A549 (cell line): ENCODE results near the gene SEC14L5. TPM values are rescaled to one million over a fixed set of nuclear protein-coding genes. Genes with fewer than 3 reads are reported as not detected.
"Not testable (repeated sequence)": the region's sequence is repeated elsewhere in the genome, so short reads cannot be mapped to it uniquely, and the experiment has no call there.

Source experiments
- ATAC-seq, 2 experiments: fragments of 200-7000 bp in 1 of 2; fragments of >200 bp in 1 of 2; cut with Nextera tagmentation in 1 of 2; cut with Tn5 transposase in 1 of 2; 3 replicates each; pipeline versions ENCODE4 v1.8.0 to v1.9.1; 2018 to 2020; ENCODE audit warnings: mild to moderate bottlenecking in 1 of 2, moderate library complexity in 1 of 2
- CTCF ChIA-PET: fragments of 300-600 bp; sonication (Branson Sonifier 250); formaldehyde crosslinking; extraction: SDS; loops from one replicate; lab custom pipeline; 2021; ENCODE audit warnings: antibody characterized with exemption, inconsistent platforms; lab: Yijun Ruan, JAX
- POLR2A ChIA-PET: fragments of 350-600 bp; formaldehyde crosslinking; extraction: SDS; loops from one replicate; lab custom pipeline; 2021; ENCODE audit warnings: antibody characterized with exemption, inconsistent platforms; lab: Yijun Ruan, JAX
- DNase-seq, 2 experiments: peaks; one replicate each; pipeline versions ENCODE4 v3.0.0 to v3.0.0-alpha.2; 2011 to 2016; ENCODE audit warnings: low read depth in 1 of 2, low spot score in 1 of 2
- FAIRE-seq: peaks from 2 replicates; lab custom pipeline; 2011; peaks lifted over from hg19 to GRCh38; lab: Jason Lieb, UNC
- H3K27ac ChIP-seq, 2 experiments: fragments of >200 bp; sonication (Bioruptor Twin); formaldehyde crosslinking; 3 replicates each; pipeline ENCODE4 v1.5.1; 2016 to 2017
- H3K4me1 ChIP-seq: fragments of >200 bp; sonication (Bioruptor Twin); formaldehyde crosslinking; 3 replicates; pipeline ENCODE4 v1.6.1; 2016
- H3K4me2 ChIP-seq: fragments of >200 bp; sonication (Bioruptor Twin); formaldehyde crosslinking; 3 replicates; pipeline ENCODE4 v1.6.1; 2016
- H3K4me3 ChIP-seq: fragments of >200 bp; sonication (Bioruptor Twin); formaldehyde crosslinking; 3 replicates; pipeline ENCODE4 v1.5.1; 2016
- H3K9me3 ChIP-seq: fragments of >200 bp; sonication (Bioruptor Twin); formaldehyde crosslinking; 3 replicates; pipeline ENCODE4 v1.6.1; 2016
- BHLHE40 ChIP-seq: IDR thresholded peaks from 2 replicates; pipeline ENCODE4 v1.6.1; 2012; ENCODE audit warnings: low read depth, low read length, inconsistent platforms
- CHD4 ChIP-seq: fragments of 200-600 bp; sonication (generic); IDR thresholded peaks from 2 replicates; pipeline ENCODE4 v1.6.1; 2016; ENCODE audit warnings: antibody characterized with exemption, mild to moderate bottlenecking, borderline replicate concordance
- EHMT2 ChIP-seq: fragments of 200-600 bp; sonication (generic); IDR thresholded peaks from 2 replicates; pipeline ENCODE4 v1.6.1; 2016; ENCODE audit warnings: antibody characterized with exemption, low read depth, mild to moderate bottlenecking, moderate library complexity
- EP300 ChIP-seq, 2 experiments: fragments of >200 bp; sonication (Bioruptor Twin); formaldehyde crosslinking; IDR thresholded peaks; 2 replicates in 1 of 2; 3 replicates in 1 of 2; pipeline ENCODE4 v1.6.1; 2016 to 2017
- ESRRA ChIP-seq: fragments of 150-350 bp; IDR thresholded peaks from 2 replicates; pipeline ENCODE4 v1.6.1; 2014; ENCODE audit warnings: mild to moderate bottlenecking, low read length, borderline replicate concordance
- FOSB ChIP-seq: fragments of 250-450 bp; sonication (Bioruptor Pico); IDR thresholded peaks from 2 replicates; pipeline ENCODE4 v1.5.0; 2020; ENCODE audit warnings: mild to moderate bottlenecking, moderate library complexity
- HDAC2 ChIP-seq: fragments of 200-600 bp; sonication (generic); IDR thresholded peaks from 2 replicates; pipeline ENCODE4 v1.6.1; 2016
- HOXB13 ChIP-seq: fragments of 250-450 bp; sonication (Bioruptor Pico); IDR thresholded peaks from 2 replicates; pipeline ENCODE4 v1.5.0; 2020; ENCODE audit warnings: low read depth, mild to moderate bottlenecking, moderate library complexity
- JUN ChIP-seq, 2 experiments: fragments of >200 bp; sonication (Bioruptor Twin); formaldehyde crosslinking; IDR thresholded peaks; 2 replicates in 1 of 2; 3 replicates in 1 of 2; pipeline ENCODE4 v1.6.1; 2016 to 2017
- KDM5A ChIP-seq: fragments of 200-600 bp; sonication (generic); IDR thresholded peaks from 2 replicates; pipeline ENCODE4 v1.6.1; 2016; ENCODE audit warnings: antibody characterized with exemption, mild to moderate bottlenecking
- MAFK ChIP-seq: fragments of 450-650 bp; IDR thresholded peaks from 2 replicates; pipeline ENCODE4 v1.6.1; 2014; ENCODE audit not compliant: partially characterized antibody
- MAZ ChIP-seq: fragments of 150-350 bp; IDR thresholded peaks from 2 replicates; pipeline ENCODE4 v1.6.1; 2014; ENCODE audit warnings: antibody characterized with exemption, low read depth, low read length, borderline replicate concordance
- NFE2L2 ChIP-seq: fragments of 150-350 bp; conservative IDR thresholded peaks from 2 replicates; pipeline ENCODE4 v1.6.1; 2014; ENCODE audit warnings: low read length
- PHF8 ChIP-seq: fragments of 200-600 bp; sonication (generic); IDR thresholded peaks from 2 replicates; pipeline ENCODE4 v1.6.1; 2016; ENCODE audit warnings: low read depth, mild to moderate bottlenecking, antibody characterized with exemption, moderate library complexity, borderline replicate concordance
- POLR2AphosphoS2 ChIP-seq: conservative IDR thresholded peaks from 2 replicates; pipeline ENCODE4 v1.6.1; 2012; ENCODE audit warnings: low read length, improper control_type of control experiment, inconsistent platforms
- RFX5 ChIP-seq: fragments of 450-650 bp; IDR thresholded peaks from 2 replicates; pipeline ENCODE4 v1.7.1; 2014; ENCODE audit warnings: antibody characterized with exemption, mild to moderate bottlenecking, moderate library complexity
- SMC3 ChIP-seq: fragments of >200 bp; sonication (Bioruptor Twin); formaldehyde crosslinking; IDR thresholded peaks from 3 replicates; pipeline ENCODE4 v1.6.1; 2018; ENCODE audit warnings: inconsistent platforms
- TP53 ChIP-seq: fragments of 250-450 bp; sonication (Bioruptor Pico); IDR thresholded peaks from 2 replicates; pipeline ENCODE4 v1.5.0; 2021; ENCODE audit warnings: mild to moderate bottlenecking, moderate library complexity
- WGBS: methylation state at CpG from one replicate; pipeline ENCODE4 v1.1.6; 2017; ENCODE audit errors: missing lambda C conversion rate; 5-methylcytosine and 5-hydroxymethylcytosine counted together
- polyA plus RNA-seq, 4 experiments: library from polyadenylated mRNA; depleted of rRNA in 3 of 4; stranded (reverse); fragments of >200 nt; fragmentation: RNase III in 1 of 4; extraction: RNeasy Plus Mini Kit Qiagen cat#74134 plus additional on column Dnase treatment in 1 of 4; gene quantifications; 2 replicates in 3 of 4; 3 replicates in 1 of 4; pipeline ENCODE4 v1.2.3, GENCODE V29; 2011 to 2017
- TF ChIP-seq, protein P1 (sequence below): fragments of 250-450 bp; sonication (Bioruptor Pico); IDR thresholded peaks from 2 replicates; pipeline ENCODE4 v1.5.0; 2021; ENCODE audit warnings: mild to moderate bottlenecking, moderate library complexity, borderline replicate concordance
- TF ChIP-seq, protein P2 (sequence below): fragments of 150-350 bp; IDR thresholded peaks from 2 replicates; pipeline ENCODE4 v1.6.1; 2014; ENCODE audit warnings: low read depth, mild to moderate bottlenecking, low read length
- TF ChIP-seq, protein P3 (sequence below): IDR thresholded peaks from 2 replicates; pipeline ENCODE4 v1.6.1; 2012
- TF ChIP-seq, protein P4 (sequence below): fragments of 250-450 bp; sonication (Bioruptor Pico); IDR thresholded peaks from 2 replicates; pipeline ENCODE4 v1.5.0; 2020; ENCODE audit warnings: low read depth, mild to moderate bottlenecking, moderate library complexity
- TF ChIP-seq, protein P5 (sequence below): fragments of 450-650 bp; IDR thresholded peaks from 2 replicates; pipeline ENCODE4 v1.6.1; 2014; ENCODE audit warnings: antibody characterized with exemption
- TF ChIP-seq, protein P6 (sequence below): fragments of >200 bp; sonication (Bioruptor Twin); formaldehyde crosslinking; IDR thresholded peaks from 2 replicates; pipeline ENCODE4 v1.6.1; 2016

Gene SEC14L5
- polyA plus RNA-seq, 2 of the 4 experiments (the other 2 are of a cell fraction), result 0.03 to 0.05 TPM

DNA sequence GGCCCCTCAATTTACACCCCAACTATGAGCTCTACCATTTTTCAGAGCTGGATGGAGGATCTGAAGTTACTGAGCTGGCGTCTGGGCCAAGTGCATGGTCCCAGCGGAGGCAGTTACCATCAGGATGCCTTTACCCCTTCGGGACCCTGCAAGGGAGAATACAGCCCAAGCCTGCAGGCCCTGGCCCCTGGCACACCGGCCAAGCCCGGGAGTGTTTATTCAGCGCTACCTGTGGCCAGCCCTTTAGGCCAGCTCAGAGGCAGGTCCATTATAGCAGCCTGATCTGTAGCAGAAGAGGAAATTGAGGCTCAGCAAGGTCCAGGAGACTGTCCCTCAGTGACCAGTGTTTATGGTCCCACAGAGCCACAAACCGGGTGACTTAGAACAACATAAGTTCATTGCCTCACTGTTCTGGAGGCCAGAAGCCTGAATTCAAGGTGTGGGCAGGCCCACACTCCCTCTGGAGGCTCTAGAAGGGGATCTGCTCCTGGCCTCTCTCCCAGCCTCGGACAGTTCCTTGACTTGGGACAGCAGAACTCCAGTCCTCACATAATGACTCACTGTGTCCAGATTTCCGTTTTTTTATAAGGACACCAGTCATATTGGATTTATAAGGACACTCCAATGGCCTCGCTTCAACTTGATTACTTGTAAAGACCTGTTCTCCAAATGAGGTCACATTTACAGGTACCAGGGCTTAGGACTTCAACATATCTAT lies 8.8 kb downstream of the SEC14L5 start:
- no peak for TF ChIP-seq CHD4
- TF ChIP-seq, protein P1, sequence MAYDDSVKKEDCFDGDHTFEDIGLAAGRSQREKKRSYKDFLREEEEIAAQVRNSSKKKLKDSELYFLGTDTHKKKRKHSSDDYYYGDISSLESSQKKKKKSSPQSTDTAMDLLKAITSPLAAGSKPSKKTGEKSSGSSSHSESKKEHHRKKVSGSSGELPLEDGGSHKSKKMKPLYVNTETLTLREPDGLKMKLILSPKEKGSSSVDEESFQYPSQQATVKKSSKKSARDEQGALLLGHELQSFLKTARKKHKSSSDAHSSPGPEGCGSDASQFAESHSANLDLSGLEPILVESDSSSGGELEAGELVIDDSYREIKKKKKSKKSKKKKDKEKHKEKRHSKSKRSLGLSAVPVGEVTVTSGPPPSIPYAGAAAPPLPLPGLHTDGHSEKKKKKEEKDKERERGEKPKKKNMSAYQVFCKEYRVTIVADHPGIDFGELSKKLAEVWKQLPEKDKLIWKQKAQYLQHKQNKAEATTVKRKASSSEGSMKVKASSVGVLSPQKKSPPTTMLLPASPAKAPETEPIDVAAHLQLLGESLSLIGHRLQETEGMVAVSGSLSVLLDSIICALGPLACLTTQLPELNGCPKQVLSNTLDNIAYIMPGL (CRISPR knock-in tag), result no peak
- no peak for TF ChIP-seq SMC3
- no peak for TF ChIP-seq KDM5A
- TF ChIP-seq NFE2L2, result no peak
- TF ChIP-seq, protein P2, sequence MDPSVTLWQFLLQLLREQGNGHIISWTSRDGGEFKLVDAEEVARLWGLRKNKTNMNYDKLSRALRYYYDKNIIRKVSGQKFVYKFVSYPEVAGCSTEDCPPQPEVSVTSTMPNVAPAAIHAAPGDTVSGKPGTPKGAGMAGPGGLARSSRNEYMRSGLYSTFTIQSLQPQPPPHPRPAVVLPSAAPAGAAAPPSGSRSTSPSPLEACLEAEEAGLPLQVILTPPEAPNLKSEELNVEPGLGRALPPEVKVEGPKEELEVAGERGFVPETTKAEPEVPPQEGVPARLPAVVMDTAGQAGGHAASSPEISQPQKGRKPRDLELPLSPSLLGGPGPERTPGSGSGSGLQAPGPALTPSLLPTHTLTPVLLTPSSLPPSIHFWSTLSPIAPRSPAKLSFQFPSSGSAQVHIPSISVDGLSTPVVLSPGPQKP, result no peak
- TF ChIP-seq POLR2AphosphoS2, result no peak
- TF ChIP-seq, protein P3, sequence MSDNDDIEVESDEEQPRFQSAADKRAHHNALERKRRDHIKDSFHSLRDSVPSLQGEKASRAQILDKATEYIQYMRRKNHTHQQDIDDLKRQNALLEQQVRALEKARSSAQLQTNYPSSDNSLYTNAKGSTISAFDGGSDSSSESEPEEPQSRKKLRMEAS, result no peak
- no peak for TF ChIP-seq RFX5
- TF ChIP-seq, all 56 proteins: peak for 0
- H3K4me3 ChIP-seq, result no peak overlapping the region
- FAIRE-seq (no peak), DNase-seq (no peak), ATAC-seq (peak in 1 of 2 experiments; percentile 65; a peak in 3 of 6 replicates)
- H3K4me1 ChIP-seq, result no peaks in the 10 kb centered on the region
- H3K9me3 ChIP-seq, result no peaks in the 10 kb centered on the region
- H3K4me2 ChIP-seq, result no peak overlapping the region
- 50% methylated on average over 9 of the region's 10 CpGs for WGBS
- POLR2A ChIA-PET, result no interaction called here
- CTCF ChIA-PET, result no interaction called here
- H3K27ac ChIP-seq, result no peak overlapping the region

DNA sequence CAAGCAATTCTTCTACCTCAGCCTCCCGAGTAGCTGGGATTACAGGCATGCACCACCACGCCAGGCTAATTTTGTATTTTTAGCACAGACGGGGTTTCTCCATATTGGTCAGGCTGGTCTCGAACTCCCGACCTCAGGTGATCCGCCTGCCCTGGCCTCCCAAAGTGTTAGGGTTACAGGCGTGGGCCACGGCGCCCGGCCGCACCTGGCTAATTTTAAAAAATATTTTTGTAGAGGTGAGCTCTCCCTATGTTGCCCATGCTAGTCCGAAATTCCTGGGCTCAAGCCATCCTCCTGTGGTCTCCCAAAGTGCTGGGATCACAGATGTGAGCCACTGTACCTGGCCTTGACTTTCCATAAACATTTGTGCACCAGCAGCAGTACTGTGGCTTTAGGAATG lies 10.1 kb downstream of the SEC14L5 start:
- H3K4me1 ChIP-seq, FAIRE-seq, H3K4me3 ChIP-seq, DNase-seq, H3K4me2 ChIP-seq, H3K27ac ChIP-seq, ATAC-seq, H3K9me3 ChIP-seq, POLR2A ChIA-PET: not testable (repeated sequence)
- WGBS, result 63% methylated on average over 12 of the region's 12 CpGs
- CTCF ChIA-PET, result interaction anchor here (1.2 kb wide), 1 partner anchor 11 kb away, joined by 3 read pairs; no protein-coding TSS in a partner anchor

DNA sequence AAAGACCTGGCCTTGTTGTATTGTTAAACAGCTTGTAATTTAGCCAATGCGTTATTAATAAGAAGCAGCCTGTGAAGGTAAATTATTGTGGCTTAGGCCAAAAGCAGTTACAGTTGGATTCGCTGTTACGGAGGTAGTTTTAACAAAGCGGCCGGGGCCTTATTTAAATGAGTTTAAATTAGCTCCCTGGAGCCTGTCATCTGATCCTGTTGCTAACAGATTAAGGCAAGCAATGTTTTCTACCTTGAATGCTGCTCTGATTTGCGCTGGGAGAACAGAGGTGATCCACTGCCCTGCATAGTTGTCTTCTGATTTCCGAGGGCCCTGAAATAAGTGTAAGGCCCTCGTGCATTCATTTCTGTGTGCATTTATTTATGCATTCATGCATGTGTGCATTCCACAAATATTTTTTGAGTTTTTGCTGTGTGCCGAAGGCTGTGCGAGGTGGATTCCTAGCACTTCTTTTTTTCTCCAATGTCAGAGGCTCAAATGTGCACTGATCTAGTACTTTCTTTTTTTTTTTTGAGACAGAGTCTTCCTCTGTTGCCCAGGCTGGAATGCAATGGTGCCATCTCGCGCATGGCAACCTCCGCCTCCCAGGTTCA lies 10.9 kb downstream of the SEC14L5 start:
- WGBS, result 80% methylated on average over 13 of the region's 13 CpGs
- DNase-seq (no peak), FAIRE-seq (no peak), ATAC-seq (no peak)
- Histone ChIP-seq H3K9me3 (no peaks in the 10 kb centered on the region), H3K4me1 (no peaks in the 10 kb centered on the region), H3K4me2 (no peak overlapping the region), H3K27ac (no peak overlapping the region), H3K4me3 (no peak overlapping the region)
- CTCF ChIA-PET, result interaction anchor here (0.5 to 1.2 kb wide), 3 partner anchors 10 to 1531 kb away, joined by 3 read pairs; no protein-coding TSS in a partner anchor
- POLR2A ChIA-PET, result no interaction called here
- TF ChIP-seq EP300 (IDR thresholded peaks at IDR 0.05) (no peak), HDAC2 (no peak), FOSB (no peak), HOXB13 (CRISPR knock-in tag) (no peak), TP53 (CRISPR knock-in tag) (no peak), MAZ (no peak), PHF8 (no peak), EHMT2 (no peak), MAFK (no peak), JUN (IDR thresholded peaks at IDR 0.05) (no peak), BHLHE40 (no peak), ESRRA (no peak), CHD4 (no peak)
- TF ChIP-seq, protein P4, sequence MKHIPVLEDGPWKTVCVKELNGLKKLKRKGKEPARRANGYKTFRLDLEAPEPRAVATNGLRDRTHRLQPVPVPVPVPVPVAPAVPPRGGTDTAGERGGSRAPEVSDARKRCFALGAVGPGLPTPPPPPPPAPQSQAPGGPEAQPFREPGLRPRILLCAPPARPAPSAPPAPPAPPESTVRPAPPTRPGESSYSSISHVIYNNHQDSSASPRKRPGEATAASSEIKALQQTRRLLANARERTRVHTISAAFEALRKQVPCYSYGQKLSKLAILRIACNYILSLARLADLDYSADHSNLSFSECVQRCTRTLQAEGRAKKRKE (CRISPR knock-in tag), result no peak
- TF ChIP-seq, protein P5, sequence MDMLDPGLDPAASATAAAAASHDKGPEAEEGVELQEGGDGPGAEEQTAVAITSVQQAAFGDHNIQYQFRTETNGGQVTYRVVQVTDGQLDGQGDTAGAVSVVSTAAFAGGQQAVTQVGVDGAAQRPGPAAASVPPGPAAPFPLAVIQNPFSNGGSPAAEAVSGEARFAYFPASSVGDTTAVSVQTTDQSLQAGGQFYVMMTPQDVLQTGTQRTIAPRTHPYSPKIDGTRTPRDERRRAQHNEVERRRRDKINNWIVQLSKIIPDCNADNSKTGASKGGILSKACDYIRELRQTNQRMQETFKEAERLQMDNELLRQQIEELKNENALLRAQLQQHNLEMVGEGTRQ, result no peak
- TF ChIP-seq, protein P2, result no peak
- TF ChIP-seq, protein P6, sequence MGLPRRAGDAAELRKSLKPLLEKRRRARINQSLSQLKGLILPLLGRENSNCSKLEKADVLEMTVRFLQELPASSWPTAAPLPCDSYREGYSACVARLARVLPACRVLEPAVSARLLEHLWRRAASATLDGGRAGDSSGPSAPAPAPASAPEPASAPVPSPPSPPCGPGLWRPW, result no peak
